Measurements from ENCODE around the gene MT1F.

The MT1F gene

DNA sequence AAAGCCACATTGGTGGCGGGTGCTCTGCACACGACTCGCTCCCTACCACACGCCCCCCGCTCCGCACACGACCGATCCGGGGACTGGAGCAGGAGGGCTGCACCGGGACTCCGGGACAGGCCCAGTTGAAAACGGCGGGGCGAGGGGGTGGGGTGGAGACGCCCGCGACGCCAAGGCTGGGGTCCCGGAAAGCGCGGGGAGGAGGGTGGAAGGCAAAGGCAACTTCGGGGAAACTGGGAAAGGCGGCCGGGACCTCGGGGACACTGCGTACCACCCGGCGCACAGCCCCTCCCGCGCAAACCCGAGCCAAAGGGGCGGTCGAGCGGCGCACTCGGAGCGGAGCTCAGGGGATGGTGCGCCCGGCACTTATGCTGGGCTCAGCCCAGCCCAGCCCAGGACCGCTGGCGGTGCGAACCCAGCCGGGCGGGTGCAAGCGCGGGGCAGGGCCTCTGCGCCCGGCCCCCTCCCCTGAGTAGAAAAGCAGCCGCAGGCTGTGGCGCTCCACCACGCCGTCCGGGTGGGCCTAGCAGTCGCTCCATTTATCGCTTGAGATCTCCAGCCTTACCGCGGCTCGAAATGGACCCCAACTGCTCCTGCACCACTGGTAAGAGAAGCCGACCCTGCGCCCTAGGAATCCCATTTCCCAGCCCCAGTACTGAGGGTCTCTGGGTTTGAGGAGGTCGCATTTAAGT is 25.5 kb upstream of the MT1F start, which contains the start of gene MT1M:
MT1M (plus strand) TSS at position 504 of the 692 bp plus-strand sequence; CDS start at position 577, 73 bp downstream.
- peak within 1 kb of the TSS; percentile 37; the same call in 1 of the 2 replicates for H3K9ac ChIP-seq (ENCODE audit: low read depth, low read length)
- 0 out of 2 replicates have a peak, but pooled peaks cover 4% of the 10 kb centered on the region for H3K4me1 ChIP-seq (ENCODE audit: insufficient read depth, low read length)
- no peaks in the 10 kb centered on the region for H3K36me3 ChIP-seq (ENCODE audit: insufficient read depth, low read length)
- no peaks in the 10 kb centered on the region for H3K9me3 ChIP-seq (ENCODE audit: control insufficient read depth, insufficient read depth, low read length)

DNA sequence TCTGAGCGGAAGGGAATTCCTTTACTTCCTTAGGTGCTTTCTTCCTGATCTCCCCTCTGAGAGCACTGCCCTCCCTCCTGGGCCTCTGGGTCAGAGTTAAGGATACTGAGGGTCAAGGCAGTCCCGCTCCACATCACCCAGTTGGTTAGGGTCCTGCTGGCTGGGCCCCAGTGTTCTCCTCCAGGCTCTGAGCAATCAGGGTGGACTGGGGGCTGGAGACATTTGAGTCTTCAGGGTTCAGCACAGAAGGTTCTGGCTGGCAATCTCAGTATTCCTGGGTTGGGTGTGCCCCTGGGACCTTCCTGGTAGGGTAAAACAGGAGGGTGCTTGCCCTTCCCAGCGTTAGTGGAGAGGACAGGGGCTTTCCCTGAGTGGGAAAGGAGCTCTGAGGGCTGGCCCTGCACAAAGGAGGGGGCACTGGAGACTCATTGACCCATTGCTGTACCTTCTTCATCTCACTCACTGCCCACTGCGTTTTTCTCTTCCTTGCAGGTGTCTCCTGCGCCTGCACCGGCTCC is 24.9 kb upstream of the MT1F start:
- Histone ChIP-seq H3K4me1 (ENCODE audit: insufficient read depth, low read length) (0 out of 2 replicates have a peak, but pooled peaks cover 4% of the 10 kb centered on the region), H3K9me3 (ENCODE audit: control insufficient read depth, insufficient read depth, low read length) (no peaks in the 10 kb centered on the region), H3K9ac (ENCODE audit: low read depth, low read length) (peak overlapping the region; percentile 37; the same call in 1 of the 2 replicates), H3K36me3 (ENCODE audit: insufficient read depth, low read length) (no peaks in the 10 kb centered on the region)

DNA sequence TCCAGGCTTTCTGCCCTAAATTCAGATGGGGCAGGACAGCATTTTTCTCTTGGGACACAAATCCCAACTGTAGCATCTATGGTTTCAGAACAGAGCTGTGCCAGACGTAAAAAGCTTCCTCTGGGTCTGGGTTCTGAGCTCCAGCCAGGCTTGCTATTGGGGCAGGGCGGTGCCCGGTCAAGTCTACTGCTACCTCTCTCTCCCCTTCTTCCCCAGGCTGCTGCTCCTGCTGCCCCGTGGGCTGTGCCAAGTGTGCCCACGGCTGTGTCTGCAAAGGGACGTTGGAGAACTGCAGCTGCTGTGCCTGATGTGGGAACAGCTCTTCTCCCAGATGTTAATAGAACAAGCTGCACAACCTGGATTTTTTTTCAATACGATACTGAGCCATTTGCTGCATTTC is 24.2 kb upstream of the MT1F start:
- H3K36me3 ChIP-seq (ENCODE audit: insufficient read depth, low read length) = no peaks in the 10 kb centered on the region
- 0 out of 2 replicates have a peak, but pooled peaks cover 4% of the 10 kb centered on the region for H3K4me1 ChIP-seq (ENCODE audit: insufficient read depth, low read length)
- no peak overlapping the region for H3K9ac ChIP-seq (ENCODE audit: low read depth, low read length)
- no peaks in the 10 kb centered on the region for H3K9me3 ChIP-seq (ENCODE audit: control insufficient read depth, insufficient read depth, low read length)

DNA sequence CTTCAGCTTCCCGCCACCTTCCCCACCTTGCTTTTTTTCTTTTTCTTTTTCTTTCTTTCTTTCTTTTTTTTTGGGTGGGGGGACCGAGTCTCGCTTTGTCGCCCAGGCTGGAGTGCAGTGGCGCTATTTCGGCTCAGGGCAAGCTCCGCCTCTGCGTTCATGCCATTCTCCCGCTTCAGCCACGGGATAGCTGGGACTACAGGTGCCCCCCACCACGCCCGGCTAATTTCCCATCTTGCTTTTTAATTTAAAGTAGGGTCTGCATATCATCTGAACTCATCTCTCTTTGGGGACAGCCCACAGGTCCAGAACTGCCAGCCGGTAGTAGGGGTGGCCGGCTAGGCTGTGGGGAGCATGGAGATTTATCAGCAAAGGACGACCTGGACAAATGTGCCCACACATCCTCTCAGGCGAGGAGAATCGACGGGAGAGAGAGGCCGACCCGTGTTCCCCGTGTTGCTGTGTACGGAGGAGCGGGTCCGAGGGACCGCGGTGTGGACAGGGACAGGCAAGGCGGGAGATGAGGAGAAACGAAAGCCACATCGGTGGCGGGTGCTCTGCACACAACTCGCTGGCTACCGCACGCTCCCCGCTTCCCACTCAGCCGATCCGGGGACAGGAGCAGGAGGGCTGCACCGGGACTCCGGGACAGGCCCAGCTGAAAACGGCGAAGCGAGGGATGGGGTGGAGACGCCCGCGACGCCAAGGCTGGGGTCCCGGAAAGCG is 22.9 kb upstream of the MT1F start:
- H3K4me1 ChIP-seq (ENCODE audit: insufficient read depth, low read length) = 0 out of 2 replicates have a peak, but pooled peaks cover 4% of the 10 kb centered on the region
- H3K9ac ChIP-seq (ENCODE audit: low read depth, low read length) = peak overlapping the region; percentile 32; the same call in 1 of the 2 replicates
- no peaks in the 10 kb centered on the region for H3K9me3 ChIP-seq (ENCODE audit: control insufficient read depth, insufficient read depth, low read length)

DNA sequence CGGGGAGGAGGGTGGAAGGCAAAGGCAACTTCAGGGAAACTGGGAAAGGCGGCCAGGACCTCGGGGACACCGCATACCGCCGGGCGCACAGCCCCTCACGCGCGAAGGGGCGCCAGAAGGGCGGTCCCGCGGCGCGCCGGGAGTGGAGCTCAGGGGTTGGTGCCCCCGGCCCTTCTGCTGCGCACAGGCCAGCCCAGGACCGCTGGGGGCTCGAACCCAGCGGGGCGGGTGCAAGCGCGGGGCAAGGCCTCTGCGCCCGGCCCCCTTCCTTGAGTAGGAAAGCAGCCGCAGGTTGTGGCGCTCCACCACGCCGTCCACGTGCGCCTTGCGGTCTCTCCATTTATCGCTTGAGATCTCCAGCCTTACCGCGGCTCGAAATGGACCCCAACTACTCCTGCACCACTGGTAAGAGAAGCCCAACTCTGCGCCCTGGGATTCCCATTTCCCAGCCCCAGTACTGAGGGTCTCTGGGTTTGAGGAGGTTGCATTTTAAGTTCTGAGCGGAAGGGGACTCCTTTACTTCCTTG is 22.3 kb upstream of the MT1F start:
- no peaks in the 10 kb centered on the region for H3K9me3 ChIP-seq (ENCODE audit: control insufficient read depth, insufficient read depth, low read length)
- H3K4me1 ChIP-seq (ENCODE audit: insufficient read depth, low read length) = 0 out of 2 replicates have a peak, but pooled peaks cover 4% of the 10 kb centered on the region
- H3K9ac ChIP-seq (ENCODE audit: low read depth, low read length) = peak overlapping the region; percentile 32; the same call in 1 of the 2 replicates
- no peaks in the 10 kb centered on the region for H3K36me3 ChIP-seq (ENCODE audit: insufficient read depth, low read length)

More for the DNA sequence above, 22.9 kb upstream of the MT1F start:
- H3K36me3 ChIP-seq (ENCODE audit: insufficient read depth, low read length) = no peaks in the 10 kb centered on the region

DNA sequence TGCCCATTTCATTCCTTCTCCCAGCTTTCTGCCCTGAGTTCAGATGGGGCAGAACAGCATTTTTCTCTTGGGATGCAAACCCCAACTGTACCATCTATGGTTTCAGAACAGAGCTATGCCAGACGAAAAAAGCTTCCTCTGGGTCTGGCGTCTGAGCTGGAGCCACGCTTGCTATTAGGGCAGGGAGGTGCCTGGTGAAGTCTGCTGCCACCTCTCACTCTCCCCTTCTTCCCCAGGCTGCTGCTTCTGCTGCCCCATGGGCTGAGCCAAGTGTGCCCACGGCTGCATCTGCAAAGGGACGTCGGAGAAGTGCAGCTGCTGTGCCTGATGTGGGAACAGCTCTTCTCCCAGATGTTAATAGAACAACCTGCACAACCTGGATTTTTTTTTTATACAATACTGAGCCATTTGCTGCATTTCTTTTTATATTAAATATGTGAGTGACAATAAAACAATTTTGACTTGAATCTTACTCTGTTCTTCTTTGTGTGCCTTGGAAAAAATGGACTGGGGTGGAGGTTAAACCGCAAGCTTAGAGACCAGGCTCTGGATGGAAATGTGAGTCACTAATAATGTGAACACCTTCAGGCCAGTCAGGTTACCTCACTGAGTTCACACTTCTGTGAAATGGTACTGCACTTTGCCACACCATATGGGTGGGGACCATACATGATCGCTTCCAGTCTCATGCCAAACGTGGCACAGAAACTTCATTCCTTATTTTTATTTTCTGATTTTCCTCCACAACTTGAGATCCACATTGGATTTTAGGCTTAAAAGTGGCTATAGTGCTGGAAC is 20.9 kb upstream of the MT1F start:
- no peaks in the 10 kb centered on the region for H3K9me3 ChIP-seq (ENCODE audit: control insufficient read depth, insufficient read depth, low read length)
- no peak overlapping the region for H3K9ac ChIP-seq (ENCODE audit: low read depth, low read length)
- H3K4me1 ChIP-seq (ENCODE audit: insufficient read depth, low read length) = 0 out of 2 replicates have a peak, but pooled peaks cover 4% of the 10 kb centered on the region
- no peaks in the 10 kb centered on the region for H3K36me3 ChIP-seq (ENCODE audit: insufficient read depth, low read length)

DNA sequence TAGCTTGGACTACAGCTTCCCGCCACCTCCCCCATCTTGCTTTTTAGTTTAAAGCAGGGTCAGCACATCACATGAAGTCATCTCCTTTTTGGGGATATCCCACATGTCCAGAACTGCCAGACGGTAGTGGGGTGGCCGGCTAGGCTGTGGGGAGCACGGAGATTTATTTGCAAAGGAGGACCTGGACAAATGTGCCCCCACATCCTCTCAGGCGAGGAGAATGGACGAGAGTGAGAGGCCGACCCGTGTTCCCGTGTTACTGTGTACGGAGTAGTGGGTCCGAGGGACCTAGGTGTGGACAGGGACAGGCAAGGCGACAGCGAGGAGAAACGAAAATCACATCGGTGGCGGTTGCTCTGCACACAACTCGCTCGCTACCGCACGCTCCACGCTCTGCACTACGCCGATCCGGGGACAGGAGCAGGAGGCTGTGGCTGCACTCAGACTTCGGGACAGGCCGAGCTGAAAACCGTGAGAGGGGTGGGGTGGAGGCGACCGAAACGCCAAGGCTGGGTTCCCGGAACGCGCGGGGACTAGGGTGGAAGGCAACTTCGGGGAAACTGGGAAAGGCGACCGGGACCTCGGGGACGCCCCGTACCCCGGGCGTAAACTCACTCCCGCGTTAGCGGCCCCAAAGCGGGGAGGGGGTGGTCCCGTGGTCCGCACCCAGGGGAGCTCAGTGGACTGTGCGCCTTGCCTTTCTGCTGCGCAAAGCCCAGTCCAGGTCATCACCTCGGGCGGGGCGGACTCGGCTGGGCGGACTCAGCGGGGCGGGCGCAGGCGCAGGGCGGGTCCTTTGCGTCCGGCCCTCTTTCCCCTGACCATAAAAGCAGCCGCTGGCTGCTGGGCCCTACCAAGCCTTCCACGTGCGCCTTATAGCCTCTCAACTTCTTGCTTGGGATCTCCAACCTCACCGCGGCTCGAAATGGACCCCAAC is 19.7 kb upstream of the MT1F start, which contains the start of gene MT1A:
MT1A (plus strand) TSS at position 853 of the 937 bp plus-strand sequence; CDS start at position 926, 73 bp downstream.
- Histone ChIP-seq H3K4me1 (ENCODE audit: insufficient read depth, low read length) (0 out of 2 replicates have a peak, but pooled peaks cover 4% of the 10 kb centered on the region), H3K9ac (ENCODE audit: low read depth, low read length) (peak within 1 kb of the TSS; percentile 39), H3K9me3 (ENCODE audit: control insufficient read depth, insufficient read depth, low read length) (no peaks in the 10 kb centered on the region)

DNA sequence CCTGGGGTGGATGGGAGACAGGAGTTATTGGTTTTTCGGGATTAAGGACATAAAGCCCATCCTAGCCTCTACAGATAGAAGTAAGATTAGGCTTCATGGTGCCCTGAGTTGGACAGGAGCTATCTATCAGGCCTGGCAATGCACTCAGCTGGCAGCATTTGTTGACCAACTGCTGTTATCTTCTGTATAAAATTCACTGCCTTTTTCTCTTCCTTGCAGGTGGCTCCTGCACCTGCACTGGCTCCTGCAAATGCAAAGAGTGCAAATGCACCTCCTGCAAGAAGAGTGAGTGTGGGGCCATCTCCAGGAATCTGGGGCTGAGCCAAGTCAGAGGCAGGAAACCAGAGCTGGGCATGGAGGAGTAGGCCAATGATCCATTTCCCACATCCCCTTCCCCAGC is 18.7 kb upstream of the MT1F start:
- H3K9ac ChIP-seq (ENCODE audit: low read depth, low read length) = no peak overlapping the region
- no peaks in the 10 kb centered on the region for H3K36me3 ChIP-seq (ENCODE audit: insufficient read depth, low read length)
- no peaks in the 10 kb centered on the region for H3K9me3 ChIP-seq (ENCODE audit: control insufficient read depth, insufficient read depth, low read length)

More for the DNA sequence above, 19.7 kb upstream of the MT1F start, which contains the start of gene MT1A:
- H3K36me3 ChIP-seq (ENCODE audit: insufficient read depth, low read length) = no peaks in the 10 kb centered on the region

DNA sequence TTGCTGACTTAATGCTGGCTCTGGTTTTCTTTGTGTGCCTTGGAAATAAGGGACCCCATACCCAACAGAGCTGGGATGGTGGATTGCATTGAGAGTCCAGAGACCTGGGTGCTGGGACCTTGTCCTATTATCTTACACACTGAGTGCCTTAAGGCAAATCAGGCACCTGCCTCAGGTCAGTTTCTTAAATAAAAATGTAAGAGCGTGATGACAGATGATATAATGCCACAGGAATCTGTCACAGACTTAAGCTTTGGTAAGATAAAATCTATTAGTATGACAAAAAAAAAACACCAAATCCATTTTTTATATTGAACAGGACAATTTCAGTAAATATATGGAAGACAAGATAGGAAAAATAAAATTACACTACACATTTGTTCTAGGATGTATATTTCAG is 17.7 kb upstream of the MT1F start:
- Histone ChIP-seq H3K36me3 (ENCODE audit: insufficient read depth, low read length) (no peaks in the 10 kb centered on the region), H3K4me1 (ENCODE audit: insufficient read depth, low read length) (0 out of 2 replicates have a peak, but pooled peaks cover 4% of the 10 kb centered on the region), H3K9ac (ENCODE audit: low read depth, low read length) (no peak overlapping the region), H3K9me3 (ENCODE audit: control insufficient read depth, insufficient read depth, low read length) (no peaks in the 10 kb centered on the region)

More for the DNA sequence above, 18.7 kb upstream of the MT1F start:
- 0 out of 2 replicates have a peak, but pooled peaks cover 4% of the 10 kb centered on the region for H3K4me1 ChIP-seq (ENCODE audit: insufficient read depth, low read length)

DNA sequence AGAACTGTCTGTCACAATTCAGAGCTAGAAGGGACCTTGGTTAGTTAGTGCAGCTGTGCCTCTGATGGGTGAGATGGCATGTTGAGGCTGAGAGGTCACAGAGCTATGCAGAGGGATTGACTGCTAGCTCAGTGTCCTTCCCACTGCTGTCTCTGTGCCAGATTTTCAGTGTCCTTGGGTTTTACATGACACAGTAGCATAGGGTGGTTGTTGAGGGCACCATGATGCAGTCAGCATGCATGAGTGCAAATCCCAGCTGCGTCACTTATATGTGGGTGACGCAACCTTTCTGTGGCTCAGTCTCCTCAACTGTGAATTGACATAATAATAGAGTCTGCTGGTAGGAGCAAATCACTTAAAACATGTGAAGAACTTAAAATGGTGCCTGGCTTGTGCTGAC is 16.6 kb upstream of the MT1F start:
- no peaks in the 10 kb centered on the region for H3K9me3 ChIP-seq (ENCODE audit: control insufficient read depth, insufficient read depth, low read length)
- H3K9ac ChIP-seq (ENCODE audit: low read depth, low read length) = no peak overlapping the region
- 0 out of 2 replicates have a peak, but pooled peaks cover under 1% of the 10 kb centered on the region for H3K4me1 ChIP-seq (ENCODE audit: insufficient read depth, low read length)
- H3K36me3 ChIP-seq (ENCODE audit: insufficient read depth, low read length) = no peaks in the 10 kb centered on the region

DNA sequence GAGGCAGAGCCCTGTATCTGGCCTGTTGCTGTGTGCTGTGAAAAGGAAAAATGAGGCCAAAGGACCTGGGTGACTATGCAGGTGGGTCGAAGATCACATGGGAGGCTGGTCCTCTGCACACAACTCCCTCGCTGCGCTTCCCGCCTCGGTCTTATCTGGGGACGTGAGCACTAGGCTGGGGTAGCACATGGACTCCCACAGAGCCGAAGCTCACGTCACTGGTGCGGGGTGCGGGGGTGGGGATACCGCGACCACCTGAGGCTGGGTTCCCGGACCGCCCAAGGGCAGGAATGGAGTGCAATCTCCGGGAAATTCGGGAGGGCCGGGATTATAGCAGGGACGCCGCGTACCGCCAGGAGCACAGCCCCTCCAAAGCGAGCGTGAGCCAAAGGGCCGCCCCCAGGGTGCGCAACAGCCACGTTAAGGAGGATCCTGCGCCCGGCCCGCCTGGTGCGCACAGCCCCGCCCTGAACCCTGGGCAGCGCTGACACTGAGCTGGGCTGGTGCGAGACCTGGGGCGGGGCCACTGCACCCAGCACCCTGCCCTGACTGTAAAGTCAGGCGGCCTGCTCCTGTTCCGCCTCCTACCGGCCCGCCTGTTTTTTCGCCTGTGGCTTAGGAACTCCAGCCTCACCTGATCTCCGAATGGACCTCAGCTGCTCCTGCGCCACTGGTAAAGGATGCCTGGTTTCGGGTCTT is 14.5 kb upstream of the MT1F start:
- H3K9me3 ChIP-seq (ENCODE audit: control insufficient read depth, insufficient read depth, low read length) = no peaks in the 10 kb centered on the region
- H3K36me3 ChIP-seq (ENCODE audit: insufficient read depth, low read length) = no peaks in the 10 kb centered on the region
- H3K4me1 ChIP-seq (ENCODE audit: insufficient read depth, low read length) = no peaks in the 10 kb centered on the region; the same call in 1 of the 2 replicates
- peak overlapping the region; percentile 49 for H3K9ac ChIP-seq (ENCODE audit: low read depth, low read length)

DNA sequence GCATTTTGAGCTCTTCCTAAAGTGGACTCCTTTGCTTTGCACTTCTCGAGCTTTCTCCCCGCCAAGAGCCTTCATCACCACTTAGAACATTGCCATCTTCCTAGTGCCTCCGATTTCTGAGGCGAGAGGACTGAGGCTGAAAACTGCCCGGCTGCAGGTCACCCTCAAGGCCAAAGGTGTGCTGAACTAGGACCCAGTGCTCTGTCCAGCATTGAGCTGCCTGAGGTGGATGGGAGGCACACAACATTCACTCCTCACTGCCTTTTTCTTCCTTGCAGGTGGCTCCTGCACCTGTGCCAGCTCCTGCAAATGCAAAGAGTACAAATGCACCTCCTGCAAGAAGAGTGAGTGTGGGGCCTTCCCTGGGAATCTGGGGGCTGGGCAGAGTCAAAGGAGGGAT is 13.9 kb upstream of the MT1F start:
- Histone ChIP-seq H3K36me3 (ENCODE audit: insufficient read depth, low read length) (no peaks in the 10 kb centered on the region), H3K4me1 (ENCODE audit: insufficient read depth, low read length) (no peaks in the 10 kb centered on the region; the same call in 1 of the 2 replicates), H3K9ac (ENCODE audit: low read depth, low read length) (peak overlapping the region; percentile 49; the same call in 1 of the 2 replicates), H3K9me3 (ENCODE audit: control insufficient read depth, insufficient read depth, low read length) (no peaks in the 10 kb centered on the region)

All from ES-I3 (cell line).